ENCODE results near the gene SYNRG.
"Not testable (repeated sequence)": the region's sequence is repeated elsewhere in the genome, so short reads cannot be mapped to it uniquely, and the experiment has no call there.

The SYNRG gene

DNA sequence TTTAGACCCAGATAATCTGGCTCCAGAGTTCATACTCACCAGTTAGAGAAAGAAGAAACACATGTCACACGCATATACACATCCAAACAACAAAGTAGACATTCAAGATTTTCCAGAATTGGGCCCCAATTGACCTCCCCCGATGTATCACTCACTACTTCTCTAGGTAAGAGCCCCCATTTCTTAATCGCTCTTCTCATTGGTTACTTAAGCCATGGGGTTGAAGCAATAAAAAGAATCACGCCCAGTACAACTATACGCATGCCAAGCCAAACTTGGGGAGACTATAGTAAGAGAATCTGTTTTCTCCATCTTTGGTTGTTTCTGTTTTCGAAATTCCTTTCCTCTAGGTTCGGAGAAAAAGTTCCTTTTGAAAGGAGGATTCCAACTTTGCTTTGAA lies 33.5 kb upstream of the SYNRG start:
- Histone ChIP-seq H3K14ac (ENCODE audit: low read length) (no peak overlapping the region), H3K4ac (ENCODE audit: low read depth, low read length) (peak overlapping the region; percentile 83)
- no CpG with 5 or more reads among the region's 7 CpGs for WGBS (ENCODE audit: extremely low coverage, insufficient coverage, insufficient read length)

DNA sequence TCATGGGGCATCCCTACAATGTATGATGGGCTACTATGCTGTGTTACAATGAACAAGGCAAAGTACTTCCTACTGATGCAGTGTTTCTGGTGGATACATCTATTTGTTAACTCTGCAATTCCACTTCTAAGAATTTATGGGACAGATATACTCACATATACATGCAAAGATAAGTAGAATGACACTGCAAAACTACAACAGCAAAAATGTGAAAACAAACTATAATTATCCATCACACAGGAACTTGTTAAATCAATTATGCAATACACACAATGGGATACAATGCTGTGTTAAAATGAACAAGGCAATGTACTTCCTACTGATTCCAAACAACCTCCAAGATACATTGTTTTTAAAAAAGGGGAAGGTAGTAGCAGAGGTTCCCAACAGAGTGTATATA lies 30.8 kb upstream of the SYNRG start:
- Histone ChIP-seq H4K12ac (ENCODE audit: low read depth, low read length) (no peak overlapping the region), H4K91ac (ENCODE audit: low read depth, low read length) (no peak overlapping the region), H2BK5ac (ENCODE audit: low read depth, low read length, poor library complexity) (no peak overlapping the region), H3K18ac (ENCODE audit: low read length) (no peak overlapping the region), H3K4ac (ENCODE audit: low read depth, low read length) (no peak overlapping the region), H3K9ac (ENCODE audit: low read length) (no peak overlapping the region), H2AFZ (ENCODE audit: insufficient read depth, low read length, poor library complexity) (no peak overlapping the region), H2BK120ac (ENCODE audit: insufficient read depth, low read length, poor library complexity) (no peak overlapping the region), H2BK12ac (ENCODE audit: low read length) (no peak overlapping the region), H2AK5ac (ENCODE audit: low read length) (no peak overlapping the region), H3K79me1 (ENCODE audit: low read length) (peaks cover 4% of the 10 kb centered on the region), H3K4me1 (ENCODE audit: control insufficient read depth in 1 of 2, insufficient read depth in 2 of 2, low read length in 2 of 2) (no peaks in the 10 kb centered on the region), H3K14ac (ENCODE audit: low read length) (no peak overlapping the region), H3K36me3 (ENCODE audit: control insufficient read depth in 1 of 2, insufficient read depth in 2 of 2, low read length in 2 of 2) (peaks cover 15% of the 10 kb centered on the region in 2 experiments), H3K27me3 (ENCODE audit: insufficient read depth, low read length) (no peaks in the 10 kb centered on the region), H3K9me3 (ENCODE audit: insufficient read depth, low read depth, low read length) (no peaks in the 10 kb centered on the region), H3K27ac (ENCODE audit: low read depth, low read length) (no peak overlapping the region), H3K4me3 (ENCODE audit: low read depth, low read length) (no peak overlapping the region), H4K8ac (ENCODE audit: low read depth, low read length) (no peak overlapping the region), H3K23ac (ENCODE audit: low read length) (no peak overlapping the region), H3K4me2 (ENCODE audit: low read length) (no peak overlapping the region), H3K79me2 (ENCODE audit: control insufficient read depth, insufficient read depth, low read length, poor library complexity) (peaks cover 3% of the 10 kb centered on the region)
- DNase-seq = no peak

More for the DNA sequence above, 33.5 kb upstream of the SYNRG start:
- Histone ChIP-seq H3K79me1 (ENCODE audit: low read length) (peaks cover 4% of the 10 kb centered on the region), H3K27ac (ENCODE audit: low read depth, low read length) (no peak overlapping the region), H2AFZ (ENCODE audit: insufficient read depth, low read length, poor library complexity) (peak overlapping the region; percentile 92), H3K9ac (ENCODE audit: low read length) (peak overlapping the region; percentile 91), H3K9me3 (ENCODE audit: insufficient read depth, low read depth, low read length) (no peaks in the 10 kb centered on the region), H3K4me1 (ENCODE audit: control insufficient read depth in 1 of 2, insufficient read depth in 2 of 2, low read length in 2 of 2) (no peaks in the 10 kb centered on the region), H4K8ac (ENCODE audit: low read depth, low read length) (peak overlapping the region; percentile 87), H3K4me3 (ENCODE audit: low read depth, low read length) (peak overlapping the region; percentile 88), H2AK5ac (ENCODE audit: low read length) (no peak overlapping the region), H4K91ac (ENCODE audit: low read depth, low read length) (no peak overlapping the region), H2BK120ac (ENCODE audit: insufficient read depth, low read length, poor library complexity) (no peak overlapping the region), H3K18ac (ENCODE audit: low read length) (no peak overlapping the region), H2BK5ac (ENCODE audit: low read depth, low read length, poor library complexity) (peak overlapping the region; percentile 61), H4K12ac (ENCODE audit: low read depth, low read length) (no peak overlapping the region), H3K4me2 (ENCODE audit: low read length) (peak overlapping the region; percentile 95), H3K79me2 (ENCODE audit: control insufficient read depth, insufficient read depth, low read length, poor library complexity) (peaks cover 3% of the 10 kb centered on the region), H3K27me3 (ENCODE audit: insufficient read depth, low read length) (peaks cover 4% of the 10 kb centered on the region), H3K36me3 (ENCODE audit: control insufficient read depth in 1 of 2, insufficient read depth in 2 of 2, low read length in 2 of 2) (peaks cover 10 to 12% of the 10 kb centered on the region in 2 experiments), H3K23ac (ENCODE audit: low read length) (no peak overlapping the region), H2BK12ac (ENCODE audit: low read length) (no peak overlapping the region)
- DNase-seq = peak in 1 of 2 donors; percentile 17

DNA sequence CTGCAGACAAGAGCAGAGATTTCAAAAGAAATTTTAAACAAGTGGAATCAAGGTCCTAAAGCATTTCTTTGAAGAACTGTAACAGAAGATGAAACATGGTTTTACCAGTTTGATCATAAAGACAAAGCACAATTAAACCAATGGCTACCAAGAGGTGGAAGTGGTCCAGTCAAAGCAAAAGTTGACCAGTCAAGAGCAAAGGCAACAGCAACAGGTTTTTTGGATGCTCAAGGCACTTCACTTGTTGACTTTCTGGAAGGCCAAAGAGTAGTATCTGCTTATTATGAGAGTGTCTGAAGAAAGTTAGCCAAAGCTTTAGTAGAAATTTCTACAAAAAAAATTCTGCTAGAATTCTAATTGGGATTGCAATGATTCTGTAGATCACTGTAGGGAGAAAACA lies 28.7 kb upstream of the SYNRG start:
- Histone ChIP-seq H3K4ac (ENCODE audit: low read depth, low read length) (no peak overlapping the region), H3K14ac (ENCODE audit: low read length) (no peak overlapping the region), H3K79me1 (ENCODE audit: low read length) (peaks cover 1% of the 10 kb centered on the region), H3K4me2 (ENCODE audit: low read length) (no peak overlapping the region), H2BK5ac (ENCODE audit: low read depth, low read length, poor library complexity) (no peak overlapping the region), H3K23ac (ENCODE audit: low read length) (no peak overlapping the region), H2AK5ac (ENCODE audit: low read length) (no peak overlapping the region), H2BK120ac (ENCODE audit: insufficient read depth, low read length, poor library complexity) (no peak overlapping the region), H4K8ac (ENCODE audit: low read depth, low read length) (no peak overlapping the region), H3K9ac (ENCODE audit: low read length) (no peak overlapping the region), H3K27ac (ENCODE audit: low read depth, low read length) (no peak overlapping the region), H3K36me3 (ENCODE audit: control insufficient read depth in 1 of 2, insufficient read depth in 2 of 2, low read length in 2 of 2) (peaks cover 19 to 20% of the 10 kb centered on the region in 2 experiments), H4K12ac (ENCODE audit: low read depth, low read length) (no peak overlapping the region), H3K18ac (ENCODE audit: low read length) (no peak overlapping the region), H4K91ac (ENCODE audit: low read depth, low read length) (no peak overlapping the region), H3K79me2 (ENCODE audit: control insufficient read depth, insufficient read depth, low read length, poor library complexity) (peaks cover under 1% of the 10 kb centered on the region), H2AFZ (ENCODE audit: insufficient read depth, low read length, poor library complexity) (no peak overlapping the region), H3K4me3 (ENCODE audit: low read depth, low read length) (no peak overlapping the region), H2BK12ac (ENCODE audit: low read length) (no peak overlapping the region), H3K4me1 (ENCODE audit: control insufficient read depth in 1 of 2, insufficient read depth in 2 of 2, low read length in 2 of 2) (no peaks in the 10 kb centered on the region), H3K9me3 (ENCODE audit: insufficient read depth, low read depth, low read length) (no peaks in the 10 kb centered on the region), H3K27me3 (ENCODE audit: insufficient read depth, low read length) (no peaks in the 10 kb centered on the region)
- no peak for DNase-seq

DNA sequence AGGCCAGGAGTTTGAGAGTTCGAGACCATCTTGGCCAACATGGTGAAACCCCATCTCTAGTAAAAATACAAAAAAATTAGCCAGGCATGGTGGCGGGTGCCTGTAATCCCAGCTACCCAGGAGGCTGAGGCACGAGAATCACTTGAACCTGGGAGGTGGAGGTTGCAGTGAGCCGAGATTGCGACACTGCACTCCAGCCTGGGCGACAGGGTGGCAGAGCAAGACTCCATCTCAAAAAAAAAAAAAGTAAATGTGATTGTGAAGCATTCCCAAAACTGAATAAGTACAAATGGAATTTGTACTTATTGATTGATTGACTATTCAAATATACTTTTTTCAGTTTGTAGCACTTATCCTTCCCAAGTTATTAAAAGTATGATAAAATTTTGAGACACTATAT lies 7.2 kb upstream of the SYNRG start:
- H3K9ac ChIP-seq (ENCODE audit: low read length); H2BK12ac ChIP-seq (ENCODE audit: low read length); H2BK5ac ChIP-seq (ENCODE audit: low read depth, low read length, poor library complexity); H3K27ac ChIP-seq (ENCODE audit: low read depth, low read length); H4K91ac ChIP-seq (ENCODE audit: low read depth, low read length); H3K14ac ChIP-seq (ENCODE audit: low read length); H2AK5ac ChIP-seq (ENCODE audit: low read length); H3K9me3 ChIP-seq (ENCODE audit: insufficient read depth, low read depth, low read length); H3K79me2 ChIP-seq (ENCODE audit: control insufficient read depth, insufficient read depth, low read length, poor library complexity); H2BK120ac ChIP-seq (ENCODE audit: insufficient read depth, low read length, poor library complexity); H3K4ac ChIP-seq (ENCODE audit: low read depth, low read length); H3K4me2 ChIP-seq (ENCODE audit: low read length); H4K12ac ChIP-seq (ENCODE audit: low read depth, low read length); H3K27me3 ChIP-seq (ENCODE audit: insufficient read depth, low read length); H3K4me1 ChIP-seq (ENCODE audit: control insufficient read depth in 1 of 2, insufficient read depth in 2 of 2, low read length in 2 of 2); DNase-seq; H3K79me1 ChIP-seq (ENCODE audit: low read length); H4K8ac ChIP-seq (ENCODE audit: low read depth, low read length); H2AFZ ChIP-seq (ENCODE audit: insufficient read depth, low read length, poor library complexity); H3K23ac ChIP-seq (ENCODE audit: low read length); H3K18ac ChIP-seq (ENCODE audit: low read length); H3K4me3 ChIP-seq (ENCODE audit: low read depth, low read length): not testable (repeated sequence)
- H3K36me3 ChIP-seq (ENCODE audit: control insufficient read depth in 1 of 2, insufficient read depth in 2 of 2, low read length in 2 of 2) = peaks cover 11 to 17% of the 10 kb centered on the region in 2 experiments
- no CpG with 5 or more reads among the region's 6 CpGs for WGBS (ENCODE audit: extremely low coverage, insufficient coverage, insufficient read length)
